Stimulated activated CD4-positive, alpha-beta T cell treated with anti-CD3 and anti-CD28 coated beads, Interleukin-1b, Interleukin-23, amount 100 ng/mL, for 24 hours (primary cell): Measurements from ENCODE around the gene HUNK.
"Not testable (repeated sequence)": the region's sequence is repeated elsewhere in the genome, so short reads cannot be mapped to it uniquely, and the experiment has no call there.

Experiments
- DNase-seq, 4 experiments: peaks; one replicate each; pipeline ENCODE4 v3.0.0-alpha.2; 2020; ENCODE audit warnings: low read depth in 4 of 4, low spot score in 1 of 4

The HUNK gene

DNA sequence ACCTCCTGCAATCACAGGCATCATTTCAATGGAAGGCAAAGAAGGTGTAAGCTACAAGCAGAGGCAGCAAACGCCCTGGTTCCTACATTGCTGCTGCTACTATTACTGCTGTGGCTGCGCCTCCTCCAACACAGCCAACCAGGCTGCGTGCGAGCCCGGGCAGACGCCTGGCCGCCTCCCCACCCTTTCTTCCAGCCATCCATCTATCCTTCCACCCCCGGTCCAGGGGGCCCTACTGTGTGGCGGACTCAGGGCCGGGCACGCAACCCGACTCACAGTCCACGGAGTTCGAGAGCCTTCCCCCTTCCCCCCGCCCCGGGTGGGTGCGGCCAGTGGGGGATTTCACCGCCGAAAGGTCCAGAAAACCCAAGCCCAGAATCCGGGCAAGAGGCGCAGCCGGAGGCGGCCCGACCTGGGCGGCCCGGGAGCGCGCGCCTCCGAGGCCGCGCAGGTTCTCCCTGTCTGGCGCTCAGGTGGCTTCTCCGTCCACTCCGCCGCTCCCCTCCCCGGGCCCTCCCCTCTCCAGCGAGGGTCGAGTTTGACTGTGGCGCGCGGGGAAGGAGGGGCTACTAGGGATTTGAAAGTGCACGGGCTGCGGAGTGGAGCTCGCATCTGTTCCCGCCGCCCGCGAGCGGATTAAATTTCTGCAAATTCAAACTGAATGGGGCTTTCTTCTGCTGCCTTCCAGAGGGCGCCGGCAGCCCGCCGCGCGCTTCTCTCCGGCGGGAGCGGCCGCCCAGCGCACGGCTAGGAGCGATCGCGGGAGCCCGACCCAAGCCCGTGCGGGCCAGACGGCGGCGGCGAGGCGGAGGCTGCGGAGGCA, at the start of gene HUNK:
HUNK (plus strand) TSS at position 569 of the 823 bp plus-strand sequence. CDS start 655 bp downstream, outside the sequence.
- no peak for DNase-seq

DNA sequence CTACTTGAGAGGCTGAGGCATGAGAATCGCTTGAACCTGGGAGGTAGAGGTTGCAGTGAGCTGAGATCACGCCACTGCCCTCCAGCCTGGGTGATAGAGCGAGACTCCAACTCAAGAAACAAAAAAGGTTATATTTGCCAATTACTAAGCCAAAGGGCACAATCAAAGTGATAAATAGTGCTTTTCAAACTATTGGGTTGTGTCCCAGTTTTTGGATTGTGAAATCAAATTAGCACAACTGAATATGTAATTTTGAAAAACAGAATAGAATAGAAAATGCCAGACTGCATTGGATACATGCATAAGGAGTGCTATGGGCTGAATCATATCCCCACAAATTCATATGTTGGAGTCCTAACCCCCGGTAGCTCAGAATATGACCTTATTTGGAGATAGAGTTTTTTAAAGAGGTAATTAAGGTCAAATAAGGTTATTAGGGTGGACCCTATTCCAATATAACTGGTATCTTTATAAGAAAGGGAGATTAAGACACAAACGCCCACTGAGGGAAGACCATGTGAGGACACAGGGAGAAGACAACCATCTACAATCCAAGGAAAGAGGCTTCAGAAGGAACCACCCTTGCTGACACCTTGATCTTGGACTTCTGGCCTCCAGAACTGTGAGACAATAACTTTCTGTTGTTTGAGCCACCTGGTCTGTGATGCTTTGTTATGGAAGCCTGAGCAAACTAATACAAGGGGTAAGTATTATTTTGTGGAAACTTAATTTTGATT, 42.9 kb upstream of the HUNK start:
- no peak for DNase-seq

DNA sequence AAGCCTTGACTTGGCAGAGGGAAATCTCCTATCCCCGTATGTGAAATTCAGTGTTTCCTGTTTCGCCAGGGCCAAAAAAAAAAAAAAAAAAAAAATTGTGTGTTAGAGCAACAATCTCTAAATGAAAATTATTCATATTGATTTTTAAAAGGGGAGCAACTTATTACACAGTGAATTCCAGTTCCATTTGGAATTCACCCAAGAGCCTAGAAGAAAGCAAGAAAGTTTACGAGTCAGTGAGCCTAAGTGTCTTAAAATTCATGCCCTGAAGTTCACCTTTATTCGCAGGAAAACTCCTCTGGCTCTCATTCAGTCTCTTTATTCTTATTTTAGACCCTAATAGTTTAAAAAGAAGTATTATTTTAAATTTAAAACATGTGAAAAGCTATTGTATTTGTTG, 42.1 kb upstream of the HUNK start:
- DNase-seq = no peak

DNA sequence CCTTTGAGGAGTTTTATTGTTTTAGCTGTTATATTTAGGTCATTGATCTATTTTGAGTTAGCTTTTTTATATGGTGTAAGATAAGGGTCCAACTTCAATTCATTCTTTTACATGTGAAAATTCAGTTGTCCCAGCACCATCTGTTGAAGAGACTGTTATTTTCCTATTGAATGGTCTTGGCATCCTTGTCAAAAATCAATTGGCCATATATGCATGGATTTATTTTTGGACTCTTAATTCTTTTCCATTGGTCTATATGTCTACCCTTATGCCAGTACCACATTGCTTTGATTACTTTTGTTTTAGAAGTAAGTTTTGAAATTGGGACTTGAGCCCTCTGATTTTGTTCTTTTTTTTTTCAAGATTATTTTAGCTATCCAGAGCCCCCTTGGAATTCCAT, 35.8 kb upstream of the HUNK start:
- DNase-seq = no peak

DNA sequence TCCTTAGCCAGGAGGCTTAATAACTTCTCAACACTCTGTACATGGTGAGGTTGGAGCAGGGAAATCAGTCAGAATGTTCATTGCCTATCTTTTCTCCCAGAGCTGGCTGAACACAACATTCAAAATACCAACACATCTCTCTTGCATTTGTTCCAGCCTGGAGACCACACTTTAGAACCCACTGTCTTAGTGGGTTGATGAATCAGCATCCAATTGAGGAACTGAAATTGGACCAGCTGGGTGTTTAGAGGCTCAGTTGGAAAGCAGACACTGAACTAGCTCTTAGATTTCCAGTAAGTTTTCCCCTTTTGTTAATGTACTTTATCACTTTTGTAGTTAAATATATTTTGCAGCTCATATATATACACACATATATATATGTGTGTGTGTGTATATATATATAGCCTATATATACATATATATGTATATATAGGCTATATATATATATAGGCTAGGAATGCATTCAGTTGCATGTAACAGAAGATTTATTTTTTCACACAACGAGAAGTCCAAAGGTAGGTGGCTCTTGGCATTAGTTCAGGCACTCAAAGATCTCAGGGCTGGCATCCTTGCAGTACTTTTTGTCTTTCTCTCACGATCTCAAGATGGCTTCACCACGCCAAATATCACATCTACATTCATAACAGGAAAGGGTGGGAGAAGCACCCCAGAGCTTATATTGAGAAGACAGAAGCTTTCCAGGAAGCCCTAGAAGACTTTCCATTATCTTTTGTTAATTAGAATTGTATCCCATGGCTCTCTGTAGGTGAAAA, 35.0 kb upstream of the HUNK start:
- DNase-seq = no peak

DNA sequence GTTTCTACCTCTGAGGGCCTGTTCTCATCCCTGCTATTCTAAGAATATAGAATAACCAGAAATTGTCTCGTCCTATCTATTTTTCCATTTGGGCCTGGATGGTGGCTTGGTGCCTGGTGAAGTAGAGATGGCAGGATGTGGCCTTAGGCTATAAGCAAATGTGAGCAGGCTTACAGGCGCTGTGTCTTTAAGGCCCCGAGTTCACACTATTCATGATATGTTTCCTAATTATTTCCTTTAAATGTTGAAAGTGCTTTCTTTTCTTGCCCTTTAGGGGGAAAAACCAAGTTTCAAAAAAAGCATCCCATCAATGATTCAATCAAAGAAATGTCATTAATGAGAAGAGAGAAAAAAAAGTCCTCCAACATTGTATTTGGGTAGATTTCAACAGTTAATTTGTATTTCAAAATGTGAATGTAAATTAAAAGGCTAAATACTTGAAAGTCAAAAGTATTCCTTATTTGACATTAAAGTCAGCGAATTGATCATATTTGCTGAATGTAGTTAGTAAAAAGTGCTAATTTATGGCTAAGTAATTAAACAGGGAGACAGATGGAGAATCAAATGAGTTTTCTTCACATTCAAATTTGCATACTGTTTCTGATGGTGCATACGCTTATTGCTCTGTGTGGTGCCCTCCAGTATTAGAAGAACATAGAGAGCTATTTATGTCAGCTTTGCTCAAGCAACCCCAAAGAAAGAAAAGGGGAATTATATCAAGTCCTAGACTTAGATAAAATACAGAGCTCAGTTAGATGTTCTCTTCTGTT, 34.0 kb upstream of the HUNK start:
- DNase-seq = no peak

DNA sequence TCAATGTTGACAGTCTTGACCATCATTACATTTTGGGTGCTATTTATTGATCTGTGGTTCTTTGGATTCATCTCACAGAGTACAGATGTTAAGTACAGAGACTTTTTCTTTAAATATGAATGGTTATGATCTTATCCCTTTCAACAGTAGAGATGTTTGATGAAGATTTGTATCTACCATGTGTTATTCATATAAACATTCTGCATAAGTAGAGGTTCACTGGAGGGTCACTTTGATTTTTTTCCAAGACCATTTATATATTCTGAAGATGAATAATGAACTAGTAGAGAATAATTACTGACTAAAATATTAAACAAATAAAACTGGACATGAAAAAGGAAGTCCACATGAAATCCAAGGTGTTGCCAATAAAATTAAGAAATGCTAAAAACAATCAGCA, 28.6 kb upstream of the HUNK start:
- no peak for DNase-seq

DNA sequence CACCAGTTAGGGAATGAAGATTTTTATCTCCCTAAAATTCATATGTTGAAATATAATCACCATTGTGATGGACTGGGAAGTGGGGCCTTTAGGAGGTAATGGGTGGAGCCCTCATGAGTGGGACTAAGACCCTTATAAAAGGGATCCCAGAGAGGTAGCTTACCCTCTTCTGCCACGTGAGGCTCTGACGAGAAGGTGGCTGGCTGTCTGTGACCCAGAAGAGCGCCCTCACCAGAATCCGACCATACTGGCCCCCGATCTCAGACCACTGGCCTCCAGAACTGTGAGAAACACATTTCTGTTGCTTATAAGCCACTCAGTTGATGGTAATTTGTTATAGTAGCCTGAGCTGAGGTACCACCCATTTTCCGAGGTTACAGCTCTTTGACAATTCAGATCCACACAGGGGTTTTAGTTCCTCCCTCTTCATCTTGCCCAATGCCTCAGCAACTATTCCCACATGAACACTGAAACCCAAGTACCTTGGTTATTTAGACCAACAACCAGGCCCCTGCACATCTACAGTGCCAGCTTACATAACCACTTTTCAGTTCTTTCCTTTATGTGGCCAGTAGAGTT, 27.6 kb upstream of the HUNK start:
- DNase-seq = no peak

DNA sequence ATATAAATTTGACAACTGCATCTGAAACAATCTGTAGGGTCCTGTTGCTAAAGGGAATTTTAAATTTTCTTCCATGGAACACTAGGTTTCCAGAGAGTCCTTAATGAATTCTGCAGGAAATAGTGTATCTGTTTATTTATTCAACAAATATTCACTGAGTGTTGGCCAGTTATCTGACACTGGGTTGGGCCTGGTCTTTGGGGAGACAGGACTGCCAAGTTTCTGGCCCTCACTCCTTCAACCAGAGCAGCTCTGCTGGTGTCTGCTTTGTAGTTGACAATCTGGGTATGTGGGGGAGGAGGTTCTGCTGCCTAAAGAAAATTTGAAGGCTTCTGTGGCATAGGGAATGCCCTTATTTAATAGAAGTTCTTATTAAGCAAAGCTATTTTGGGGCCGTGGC, 26.1 kb upstream of the HUNK start:
- no peak for DNase-seq

DNA sequence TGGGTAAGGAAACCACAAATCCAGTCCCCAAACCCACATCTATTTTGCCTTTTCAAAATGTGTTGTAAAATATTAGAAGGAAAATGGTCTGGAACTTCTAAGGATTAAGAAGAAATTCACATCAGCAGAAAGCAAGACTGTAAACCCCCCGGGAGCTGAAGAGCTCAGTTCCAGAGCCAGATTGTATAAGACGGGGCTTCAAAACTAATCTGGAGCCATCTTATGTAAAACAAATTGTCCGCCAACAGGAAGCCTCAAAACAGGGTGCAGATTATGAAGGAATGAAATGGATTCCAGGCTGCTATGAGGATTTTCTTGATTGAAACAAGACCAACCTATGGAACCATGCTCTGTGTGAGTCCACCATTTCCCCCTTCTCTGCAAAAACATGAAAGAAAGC, 25.1 kb upstream of the HUNK start:
- DNase-seq = no peak

DNA sequence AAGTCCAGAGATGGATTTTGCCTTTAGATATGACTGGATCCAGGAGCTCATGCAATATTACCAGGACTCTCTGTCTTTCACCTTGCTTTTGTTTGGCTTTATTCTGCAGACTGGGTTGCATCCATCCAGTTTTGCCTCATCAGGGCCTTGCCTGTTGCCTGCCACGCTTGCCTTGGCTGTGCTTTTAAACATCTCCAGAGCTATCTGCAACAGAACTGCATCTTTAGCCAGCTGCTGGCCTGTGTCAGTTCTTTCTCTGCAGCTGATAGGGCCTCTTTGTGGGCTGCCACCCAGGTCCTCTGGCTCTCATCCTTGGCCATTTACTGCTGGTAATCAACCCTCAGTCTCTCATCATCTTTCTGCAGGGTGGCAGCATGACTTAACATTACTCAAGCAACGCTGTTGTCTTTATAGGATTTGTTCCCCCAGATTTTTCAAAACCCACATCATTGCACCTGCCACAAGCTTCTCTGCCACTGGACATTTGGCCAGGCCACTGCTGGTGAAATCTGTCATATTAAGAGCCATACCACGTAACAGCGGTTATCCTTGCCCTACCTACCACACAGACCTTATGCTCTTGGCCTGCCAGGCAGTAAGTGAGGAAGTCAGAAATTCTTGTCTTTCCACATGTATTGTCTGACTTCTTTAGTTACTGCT, 24.4 kb upstream of the HUNK start:
- DNase-seq = no peak

DNA sequence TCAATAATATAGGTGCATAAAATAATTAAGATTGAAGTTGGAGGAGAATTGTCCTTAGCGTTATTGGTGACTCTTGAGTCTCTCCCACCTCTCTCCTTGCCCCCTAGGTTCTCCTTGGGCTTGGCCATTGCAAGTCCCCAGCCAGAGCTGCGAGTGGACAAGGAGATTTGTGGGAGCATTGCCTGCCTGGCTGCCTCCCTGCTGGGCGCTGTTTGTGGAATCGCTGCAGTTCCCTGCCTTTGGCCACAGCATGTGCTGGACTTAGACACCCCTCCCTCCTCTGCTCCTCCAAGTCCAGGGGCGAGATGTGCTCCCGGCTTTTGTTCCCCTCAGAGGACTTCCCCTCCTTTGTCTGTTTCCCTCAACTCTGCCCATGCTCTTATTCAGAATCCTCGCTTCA, 21.9 kb upstream of the HUNK start:
- no peak for DNase-seq

DNA sequence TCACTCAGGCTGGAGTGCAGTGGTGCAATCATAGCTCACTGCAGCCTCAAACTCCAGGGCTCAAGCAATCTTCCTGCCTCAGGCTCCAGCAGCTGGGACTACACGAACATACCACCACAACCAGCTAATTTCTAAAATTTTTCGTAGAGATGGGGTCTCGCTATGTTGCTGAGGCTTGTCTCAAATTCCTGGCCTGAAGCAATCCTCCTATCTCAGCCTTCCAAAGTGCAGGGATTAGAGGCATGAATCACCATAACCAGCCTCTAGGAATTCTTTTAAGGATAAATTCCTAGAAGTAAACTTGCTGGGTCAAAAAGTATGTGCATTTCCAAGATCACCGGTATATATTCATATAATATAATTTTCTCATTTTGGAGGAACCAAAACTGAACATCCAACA, 17.6 kb upstream of the HUNK start:
- DNase-seq = no peak

DNA sequence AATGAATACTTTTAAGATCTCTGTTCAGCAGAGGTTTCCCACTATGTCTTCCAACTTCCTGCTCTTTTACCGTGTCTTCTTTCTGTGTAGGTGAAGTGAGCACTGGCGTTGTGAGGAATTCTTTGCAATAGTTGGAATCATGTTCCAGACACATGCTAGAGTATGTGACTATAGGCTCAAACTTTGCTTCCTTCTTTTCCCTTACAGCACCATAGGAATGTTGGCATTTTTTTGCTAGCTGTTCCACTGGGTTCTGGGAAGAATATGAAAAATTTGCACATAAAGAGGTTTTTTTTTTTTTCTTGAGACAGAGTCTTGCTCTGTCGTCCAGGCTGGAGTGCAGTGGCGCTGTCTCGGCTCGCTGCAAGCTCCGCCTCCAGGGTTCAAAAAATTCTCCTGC, 15.7 kb upstream of the HUNK start:
- no peak for DNase-seq

DNA sequence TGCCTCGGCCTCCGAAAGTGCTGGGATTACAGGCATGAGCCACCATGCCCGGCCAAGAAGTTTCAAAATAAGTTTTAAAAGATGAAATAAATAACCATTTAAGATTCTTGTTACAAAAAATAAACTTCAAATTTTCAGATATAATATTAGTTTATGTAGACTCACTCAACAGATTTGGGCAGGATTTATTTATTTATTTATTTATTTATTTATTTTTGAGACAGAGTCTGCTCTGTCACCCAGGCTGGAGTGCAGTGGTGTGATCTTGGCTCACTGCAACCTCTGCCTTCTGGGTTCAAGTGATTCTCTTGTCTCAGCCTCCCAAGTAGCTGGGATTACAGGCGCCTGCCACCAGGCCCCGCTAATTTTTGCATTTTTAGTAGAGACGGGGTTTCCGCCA, 15.2 kb upstream of the HUNK start:
- not testable (repeated sequence) for DNase-seq

DNA sequence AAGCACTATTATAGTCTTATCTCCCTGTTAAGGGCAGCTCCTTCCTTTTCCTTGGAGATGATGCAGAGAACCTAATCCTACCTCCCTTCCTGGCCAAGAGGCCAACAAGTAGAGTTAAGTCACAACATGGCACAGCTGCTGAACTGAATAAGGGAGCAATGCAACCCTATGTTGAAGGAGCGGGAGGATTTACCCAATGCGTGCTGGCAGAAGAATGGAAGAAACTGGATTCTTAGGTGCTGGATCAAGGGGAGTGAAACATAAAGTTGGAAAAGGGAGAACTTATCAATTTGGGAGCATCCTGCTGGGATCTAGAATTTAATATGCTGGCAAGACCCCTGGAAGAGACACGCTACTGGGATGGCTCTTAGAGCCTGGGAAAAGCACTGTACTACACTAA, 12.0 kb upstream of the HUNK start:
- DNase-seq = no peak

DNA sequence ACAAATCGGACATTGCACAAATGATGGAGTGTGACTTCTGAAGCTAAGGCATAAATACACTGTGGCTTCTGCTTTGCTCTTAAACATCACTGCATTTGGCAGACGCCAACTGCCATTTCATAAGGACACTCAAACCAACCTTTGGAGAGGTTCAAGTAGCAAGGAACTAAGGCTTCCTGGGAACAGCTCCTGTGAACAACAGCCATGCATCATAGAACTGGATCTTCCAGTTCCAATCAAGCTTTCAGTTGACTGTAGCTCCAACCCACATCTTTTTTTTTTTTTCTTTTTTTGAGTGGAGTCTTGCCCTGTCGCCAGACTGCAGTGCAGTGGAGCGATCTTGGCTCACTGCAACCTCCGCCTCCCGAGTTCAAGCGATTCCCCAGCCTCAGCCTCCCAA, 10.7 kb upstream of the HUNK start:
- DNase-seq = no peak

DNA sequence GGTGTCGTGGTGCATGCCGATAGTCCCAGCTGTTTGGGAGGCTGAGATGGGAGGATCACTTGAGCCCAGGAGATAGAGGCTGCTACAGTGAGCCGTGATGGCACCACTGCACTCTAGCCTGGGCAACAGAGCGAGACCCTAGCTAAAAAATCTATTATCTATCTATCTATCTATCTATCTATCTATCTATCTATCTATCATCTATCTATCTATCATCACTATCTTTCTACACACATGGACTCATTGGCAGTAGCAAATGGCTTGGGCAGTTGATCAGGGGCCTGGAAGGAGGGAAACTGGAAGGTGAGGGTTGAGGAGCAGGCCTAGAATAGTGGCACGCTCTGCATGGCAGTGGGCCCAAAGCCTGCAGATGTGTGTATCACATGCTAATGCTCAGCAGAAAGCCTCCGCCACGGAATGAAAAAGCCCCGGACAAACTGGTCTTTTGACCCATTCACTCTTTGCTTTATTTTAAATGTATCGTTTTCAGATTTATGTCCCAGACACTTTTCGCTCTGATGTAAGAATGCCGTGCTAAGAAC, 7.3 kb upstream of the HUNK start:
- no peak for DNase-seq

DNA sequence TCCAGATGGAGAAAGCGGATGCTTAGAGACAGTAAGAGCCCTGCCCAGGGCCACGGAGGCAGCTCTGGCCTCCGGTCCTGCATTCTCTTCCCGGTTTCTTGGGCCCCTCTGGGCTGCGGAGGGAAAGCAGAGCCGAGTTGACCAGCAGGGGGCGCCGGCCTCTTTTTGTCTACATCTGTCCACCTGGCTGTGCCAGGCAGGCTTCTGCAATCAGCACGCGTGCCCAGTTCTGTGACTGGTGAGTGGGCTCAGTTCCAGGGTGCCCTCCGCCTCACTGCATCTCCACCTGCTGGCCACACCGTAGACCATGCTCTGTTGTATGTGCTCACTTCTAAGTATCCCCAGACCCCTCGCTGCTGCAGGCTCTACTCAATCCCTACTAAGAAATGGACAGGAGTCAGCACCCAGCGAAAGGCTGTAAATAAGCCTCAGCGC, 6.7 kb upstream of the HUNK start:
- DNase-seq = peak; percentile 41 to 69 (median 56)

DNA sequence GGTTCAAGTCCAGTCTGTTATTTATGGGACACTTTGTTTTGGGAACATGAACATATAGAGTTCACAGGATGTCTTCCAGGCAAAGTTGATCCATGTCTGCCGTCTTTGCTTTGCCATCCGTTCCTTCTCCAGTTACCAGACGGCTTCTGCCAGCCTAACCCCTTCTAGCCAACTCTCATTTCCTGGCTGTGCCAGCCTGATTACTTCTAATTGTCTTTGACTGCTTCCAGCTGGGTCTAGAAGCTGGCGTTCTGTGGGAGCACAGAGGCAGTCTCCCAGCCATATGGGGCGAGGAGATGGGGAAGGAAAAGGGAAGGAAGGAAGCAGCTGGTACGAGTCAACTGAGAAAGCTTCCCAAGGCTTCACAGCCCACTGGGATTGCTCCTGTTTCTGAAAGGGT, 3.1 kb upstream of the HUNK start:
- DNase-seq = no peak
